ENCODE results near the gene MLLT3.
A peak's percentile ranks its signal among the peaks of the same experiment; 100 is the strongest.
"Not testable (repeated sequence)": the region's sequence is repeated elsewhere in the genome, so short reads cannot be mapped to it uniquely, and the experiment has no call there.

The MLLT3 gene

GRCh38 chr9:20593537-20593936 is 28.8 kb downstream of the MLLT3 start:
- DNase-seq = no peak

- no peak for DNase-seq
Measured at GRCh38 chr9:20593105-20593504, 29.2 kb downstream of the MLLT3 start.

GRCh38 chr9:20592673-20593072 is 29.6 kb downstream of the MLLT3 start:
- no peak for DNase-seq

- DNase-seq = no peak
Measured at GRCh38 chr9:20591223-20591622, 31.1 kb downstream of the MLLT3 start.

GRCh38 chr9:20584968-20585643 is 37.2 kb downstream of the MLLT3 start:
- no peak for DNase-seq

GRCh38 chr9:20583088-20583487 is 39.2 kb downstream of the MLLT3 start:
- DNase-seq = not testable (repeated sequence)

GRCh38 chr9:20582150-20582549 is 40.1 kb downstream of the MLLT3 start:
- DNase-seq = no peak

- peak; percentile 45 for DNase-seq
Measured at GRCh38 chr9:20580673-20581072, 41.6 kb downstream of the MLLT3 start.

GRCh38 chr9:20579524-20580314 is 42.6 kb downstream of the MLLT3 start:
- no peak for DNase-seq

- DNase-seq = no peak
Measured at GRCh38 chr9:20573023-20573422, 49.3 kb downstream of the MLLT3 start.

GRCh38 chr9:20570756-20571155 is 51.5 kb downstream of the MLLT3 start:
- no peak for DNase-seq

- DNase-seq = no peak
Measured at GRCh38 chr9:20570087-20570486, 52.2 kb downstream of the MLLT3 start.

- no peak for DNase-seq
Measured at GRCh38 chr9:20569525-20569924, 52.8 kb downstream of the MLLT3 start.

- DNase-seq = no peak
Measured at GRCh38 chr9:20568400-20568799, 53.9 kb downstream of the MLLT3 start.

- DNase-seq = peak; percentile 69
Measured at GRCh38 chr9:20566401-20566800, 55.9 kb downstream of the MLLT3 start.

- peak; percentile 26 for DNase-seq
Measured at GRCh38 chr9:20564650-20565049, 57.6 kb downstream of the MLLT3 start.

GRCh38 chr9:20563917-20564316 is 58.4 kb downstream of the MLLT3 start:
- peak; percentile 67 for DNase-seq

GRCh38 chr9:20562051-20562450 is 60.2 kb downstream of the MLLT3 start:
- no peak for DNase-seq

- no peak for DNase-seq
Measured at GRCh38 chr9:20561531-20561930, 60.8 kb downstream of the MLLT3 start.

GRCh38 chr9:20559231-20559890 is 62.9 kb downstream of the MLLT3 start:
- peak; percentile 69 for DNase-seq

- peak; percentile 73 for DNase-seq
Measured at GRCh38 chr9:20558566-20559016, 63.7 kb downstream of the MLLT3 start.

GRCh38 chr9:20557890-20558565 is 64.3 kb downstream of the MLLT3 start:
- peak; percentile 31 for DNase-seq

- DNase-seq = no peak
Measured at GRCh38 chr9:20557285-20557684, 65.0 kb downstream of the MLLT3 start.

Data from NCI-H69 (cell line).